ENCODE measurements around the gene SRSF11.
"Not testable (repeated sequence)": the region's sequence is repeated elsewhere in the genome, so short reads cannot be mapped to it uniquely, and the experiment has no call there.

The SRSF11 gene

GRCh38 chr1:70221238-70222121 is at the start of gene SRSF11:
Gene SRSF11 (plus strand): TSS chr1:70221380. CDS start chr1:70221637, 257 bp downstream.
- peak; percentile 98 to 99 for DNase-seq

GRCh38 chr1:70171512-70171911 is 49.7 kb upstream of the SRSF11 start:
- DNase-seq: no peak

DNA sequence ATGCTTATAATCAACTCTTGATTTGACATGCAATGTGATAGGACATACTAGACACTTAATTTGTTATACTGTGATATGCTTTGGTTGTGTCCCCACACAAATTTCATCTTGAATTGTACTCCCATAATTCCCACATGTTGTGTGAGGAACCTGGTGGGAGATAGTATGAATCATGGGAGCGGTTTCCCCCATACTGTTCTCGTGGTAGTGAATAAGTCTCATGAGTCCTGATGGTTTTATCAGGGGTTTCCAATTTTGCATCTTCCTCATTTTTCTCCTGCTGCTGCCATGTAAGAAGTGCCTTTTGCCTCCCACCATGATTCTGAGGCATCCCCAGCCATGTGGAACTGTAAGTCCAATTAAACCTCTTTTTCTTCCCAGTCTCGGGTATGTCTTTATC is 36.0 kb upstream of the SRSF11 start:
- not testable (repeated sequence) for DNase-seq

DNA sequence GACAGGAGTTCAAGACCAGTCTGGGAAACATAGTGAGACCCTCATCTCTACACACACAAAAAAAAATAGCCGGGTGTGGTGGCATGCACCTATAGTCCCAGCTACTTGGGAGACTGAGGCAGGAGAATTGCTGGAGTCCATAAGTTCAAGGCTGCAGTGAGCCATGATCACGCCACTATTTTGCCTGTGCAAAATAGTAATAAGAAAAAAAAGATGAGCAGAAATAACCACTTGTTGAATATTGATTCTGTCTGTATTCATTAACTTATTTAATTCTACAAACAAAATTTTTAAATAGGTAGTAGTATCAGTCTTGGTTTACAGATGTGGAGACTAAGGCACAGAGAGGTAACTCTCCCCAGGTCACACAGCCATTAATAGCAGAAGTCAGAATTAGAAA is 32.7 kb upstream of the SRSF11 start:
- DNase-seq: no peak

- DNase-seq: no peak
Observed at GRCh38 chr1:70190180-70190579, 31.0 kb upstream of the SRSF11 start.

DNA sequence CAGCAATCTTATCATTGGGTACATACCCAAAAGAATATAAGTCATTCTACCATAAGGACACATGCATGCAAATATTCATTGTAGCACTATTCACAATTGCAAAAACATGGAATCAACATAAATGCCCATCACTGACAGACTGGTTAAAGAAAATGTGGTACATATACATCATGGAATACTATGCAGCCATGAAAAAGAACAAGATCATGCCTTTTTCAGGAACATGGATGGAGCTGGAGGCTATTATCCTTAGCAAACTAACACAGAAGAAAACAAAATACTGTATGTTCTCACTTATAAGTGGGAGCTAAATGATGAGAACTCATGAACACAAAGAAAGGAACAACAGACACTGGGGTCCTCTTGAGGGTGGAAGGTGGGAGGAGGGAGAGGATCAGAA is 28.7 kb upstream of the SRSF11 start:
- DNase-seq: not testable (repeated sequence)

DNA sequence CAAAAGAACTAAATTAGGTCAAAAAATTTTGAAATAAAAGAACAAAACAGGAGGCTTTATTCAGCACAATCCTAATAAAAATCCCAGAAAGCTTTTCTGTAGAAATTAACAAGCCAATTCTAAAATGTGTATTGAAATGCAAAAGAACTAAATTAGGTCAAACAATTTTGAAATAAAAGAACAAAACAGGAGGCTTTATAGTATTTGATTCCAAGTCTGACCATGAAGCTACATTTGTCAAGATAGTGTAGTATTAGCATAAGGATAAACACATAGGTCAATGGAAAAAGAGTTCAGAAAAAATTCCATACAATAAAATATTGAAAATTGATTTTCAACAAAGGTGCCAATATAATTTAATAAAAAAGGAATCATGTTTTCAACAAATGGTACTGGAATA is 26.6 kb upstream of the SRSF11 start:
- no peak for DNase-seq

DNA sequence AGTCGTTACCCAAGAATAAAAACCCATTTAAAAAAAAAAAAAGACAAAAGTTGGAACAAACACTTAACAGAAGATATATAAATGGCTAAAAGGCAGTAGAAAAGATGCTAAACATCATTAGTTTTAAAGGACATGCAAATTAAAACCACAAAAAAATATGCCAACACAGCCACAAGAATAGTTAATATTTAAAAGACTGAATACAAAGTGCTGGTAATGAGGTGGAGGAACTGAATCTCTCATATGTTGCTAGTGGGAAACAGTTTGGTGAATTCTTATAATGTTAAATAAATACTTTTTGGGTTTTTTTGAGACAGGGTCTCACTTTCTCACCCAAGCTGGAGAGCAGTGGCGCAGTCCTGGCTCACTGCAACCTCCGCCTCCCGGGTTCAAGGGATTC is 25.8 kb upstream of the SRSF11 start:
- DNase-seq: no peak

DNA sequence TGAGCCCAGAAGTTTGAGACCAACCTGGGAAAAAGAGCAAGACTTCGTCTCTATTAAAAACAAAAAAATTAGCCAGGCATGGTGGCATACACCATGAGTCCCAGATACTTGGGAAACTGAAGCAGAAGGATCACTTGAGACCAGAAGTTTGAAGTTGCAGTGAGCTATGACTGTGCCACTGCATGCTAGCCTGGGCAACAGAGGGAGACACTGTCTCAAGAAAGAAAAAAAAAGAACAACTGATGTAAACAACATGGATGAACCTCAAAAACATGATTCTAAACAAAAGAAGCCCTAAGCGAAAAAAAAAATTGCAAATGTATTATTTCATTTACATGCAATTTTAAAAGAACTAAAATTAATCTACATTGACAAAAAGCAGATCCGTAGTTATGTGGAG is 24.8 kb upstream of the SRSF11 start:
- DNase-seq: no peak

- no peak for DNase-seq
Observed at GRCh38 chr1:70200065-70200464, 21.1 kb upstream of the SRSF11 start.

DNA sequence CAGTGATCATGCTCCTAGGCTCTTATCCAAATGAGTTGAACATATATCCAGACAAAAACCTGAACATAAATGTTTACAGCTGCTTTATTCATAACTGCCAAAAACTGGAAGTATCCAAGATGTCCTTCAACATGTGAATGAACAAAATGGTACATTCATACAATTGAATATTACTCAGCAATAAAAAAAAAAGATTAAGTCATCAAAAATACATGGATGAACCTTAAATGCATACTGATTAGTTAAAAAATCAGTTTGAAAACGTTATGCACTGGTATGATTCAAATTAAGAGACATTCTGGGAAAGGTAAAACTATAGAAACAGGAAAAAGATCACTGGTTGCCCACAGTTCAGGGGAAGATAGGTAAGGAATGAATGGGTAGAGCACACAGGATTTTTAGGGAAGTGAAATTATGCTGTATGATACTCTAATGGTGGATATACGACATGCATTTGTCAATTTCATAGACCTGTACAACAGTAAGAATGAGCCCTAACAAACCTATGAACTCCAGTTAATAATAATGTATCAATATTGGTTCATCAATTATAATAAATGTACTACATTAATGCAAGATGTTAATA is 18.9 kb upstream of the SRSF11 start:
- no peak for DNase-seq

GRCh38 chr1:70204139-70204538 is 17.0 kb upstream of the SRSF11 start:
- DNase-seq: no peak

DNA sequence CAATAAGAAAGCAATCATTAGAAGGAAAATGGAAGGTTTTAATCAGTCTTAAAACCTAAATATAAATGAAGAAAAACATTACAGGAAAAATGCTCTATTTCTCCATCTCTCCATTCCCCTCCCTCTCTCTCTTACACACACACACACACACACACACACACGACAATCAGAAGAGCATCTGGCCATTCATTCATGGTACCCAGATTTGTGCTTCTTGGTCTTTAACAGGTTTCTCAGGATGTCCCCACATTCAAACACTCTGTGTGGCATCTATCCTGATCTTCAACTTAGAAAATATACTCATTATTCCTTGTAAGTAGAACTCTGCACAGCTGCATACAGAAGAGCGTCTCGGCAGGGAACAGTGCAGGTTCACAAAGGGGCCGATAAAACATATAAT is 16.6 kb upstream of the SRSF11 start:
- no peak for DNase-seq

- DNase-seq: no peak
Observed at GRCh38 chr1:70205071-70205433, 16.1 kb upstream of the SRSF11 start.

GRCh38 chr1:70205434-70206118 is 15.6 kb upstream of the SRSF11 start, which contains the start of gene LRRC40:
Gene LRRC40 (minus strand): TSS chr1:70205579. CDS start chr1:70205540, 39 bp downstream.
- DNase-seq: peak; percentile 97 to 98

GRCh38 chr1:70206833-70207232 is 14.3 kb upstream of the SRSF11 start:
- DNase-seq: not testable (repeated sequence)

GRCh38 chr1:70207492-70207891 is 13.7 kb upstream of the SRSF11 start:
- DNase-seq: no peak

GRCh38 chr1:70208292-70208691 is 12.9 kb upstream of the SRSF11 start:
- DNase-seq: no peak

- no peak for DNase-seq
Observed at GRCh38 chr1:70210820-70211219, 10.4 kb upstream of the SRSF11 start.

GRCh38 chr1:70211541-70211940 is 9.6 kb upstream of the SRSF11 start:
- DNase-seq: no peak

DNA sequence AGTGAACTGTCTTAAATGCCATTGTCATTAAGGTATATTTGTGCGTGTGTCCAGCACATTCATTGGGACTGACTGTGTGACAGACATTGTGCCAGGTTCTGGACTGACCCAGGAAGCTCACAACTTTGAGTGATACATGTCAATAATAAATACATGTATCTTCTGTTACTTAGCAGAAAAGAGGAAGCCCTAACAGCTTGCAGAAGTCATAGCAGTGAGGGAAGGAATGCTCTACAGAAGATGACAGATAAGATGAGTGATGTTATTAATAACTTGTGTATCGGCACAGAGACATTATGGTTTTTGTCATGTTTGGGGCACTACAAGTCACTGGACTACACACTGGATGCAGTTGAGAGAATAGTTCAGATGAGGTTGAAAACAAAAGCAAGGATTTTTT is 1.2 kb upstream of the SRSF11 start:
- no peak for DNase-seq

DNA sequence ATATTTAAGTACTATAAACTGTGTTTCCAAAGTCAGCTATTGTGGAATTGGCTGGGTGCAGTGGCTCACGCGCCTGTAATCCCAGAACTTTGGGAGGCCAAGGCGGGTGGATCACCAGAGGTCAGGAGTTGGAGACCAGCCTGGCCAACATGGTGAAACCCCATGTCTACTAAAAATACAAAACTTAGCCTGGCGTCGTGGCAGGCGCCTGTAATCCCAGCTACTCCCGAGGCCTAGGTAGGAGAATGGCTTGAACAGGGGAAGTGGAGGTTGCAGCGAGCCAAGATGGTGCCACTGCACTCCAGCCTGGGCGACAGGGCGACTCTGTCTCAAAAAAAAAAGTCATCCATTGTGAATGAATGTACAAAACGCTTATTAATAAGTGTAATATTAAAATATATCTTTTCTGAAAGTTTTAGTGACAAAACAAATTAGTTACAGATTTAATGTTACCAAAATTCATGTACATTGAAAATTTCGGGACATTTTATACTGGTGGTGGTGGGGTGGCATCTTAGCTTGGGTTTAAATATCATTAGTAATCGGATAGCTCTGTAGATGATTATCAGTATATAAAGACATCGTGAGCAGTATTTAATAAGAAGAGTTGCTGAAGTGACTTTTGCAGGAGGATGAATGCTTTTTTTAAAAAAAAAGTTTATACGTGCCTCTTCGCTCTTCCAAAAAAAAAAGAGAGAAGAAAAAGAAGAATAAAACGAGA is 503 bp upstream of the SRSF11 start:
- DNase-seq: no peak

- DNase-seq: no peak
Observed at GRCh38 chr1:70222716-70223235, 1.6 kb downstream of the SRSF11 start.

Data from activated T-cell treated with anti-CD3 and anti-CD28 coated beads, Interleukin-2, amount 50 U/mL, for 48 hours (primary cell).